ENCODE measurements around the gene VMAC.
"Not testable (repeated sequence)": the region's sequence is repeated elsewhere in the genome, so short reads cannot be mapped to it uniquely, and the experiment has no call there.

DNA sequence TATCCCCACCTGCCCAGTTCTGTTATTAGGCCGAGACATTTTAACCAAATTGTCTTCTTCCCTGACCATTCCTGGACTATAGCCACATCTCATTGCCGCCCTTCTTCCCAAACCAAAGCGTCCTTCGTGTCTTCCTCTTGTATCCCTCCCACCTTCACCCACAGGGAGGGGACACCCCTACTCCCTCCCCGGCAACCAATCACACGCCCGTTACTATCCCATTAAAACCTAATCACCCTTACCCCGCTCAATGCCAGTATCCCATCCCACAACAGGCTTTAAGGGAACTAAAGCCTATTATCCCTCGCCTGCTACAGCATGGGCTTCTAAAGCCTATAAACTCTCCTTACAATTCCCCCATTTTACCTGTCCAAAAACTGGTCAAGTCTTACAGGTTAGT, 49.5 kb upstream of the VMAC start:
- TF ChIP-seq POLR2A (IDR thresholded peaks at IDR 0.05; ENCODE audit: low read length); GATA1 (IDR thresholded peaks at IDR 0.05; ENCODE audit: low read depth, low read length): not testable (repeated sequence)

Measured in erythroblast (primary cell).